IgD-negative memory B cell (primary cell): ENCODE measurements around the gene MID2. TPM values are rescaled to one million over a fixed set of nuclear protein-coding genes. Genes with fewer than 3 reads are reported as not detected.
"Not testable (repeated sequence)": the region's sequence is repeated elsewhere in the genome, so short reads cannot be mapped to it uniquely, and the experiment has no call there.

Experiments used
- H3K27ac Mint-ChIP-seq, 3 donors: one replicate each; pipeline ENCODE4 v1.8.0; 2020 to 2022; ENCODE audit warnings: mild to moderate bottlenecking in 3 of 3, mixed read lengths in 3 of 3, moderate library complexity in 1 of 3
- H3K27me3 Mint-ChIP-seq: one replicate; pipeline ENCODE4 v1.8.0; 2021; ENCODE audit warnings: mixed read lengths
- H3K36me3 Mint-ChIP-seq: one replicate; pipeline ENCODE4 v1.8.0; 2020; ENCODE audit warnings: mild to moderate bottlenecking, mixed read lengths
- H3K4me1 Mint-ChIP-seq, 3 donors: one replicate each; pipeline ENCODE4 v1.8.0; 2020 to 2022; ENCODE audit warnings: mixed read lengths in 3 of 3, mild to moderate bottlenecking in 1 of 3
- H3K4me3 Mint-ChIP-seq, 4 donors: one replicate each; pipeline ENCODE4 v1.8.0; 2020 to 2022; ENCODE audit warnings: mild to moderate bottlenecking in 4 of 4, mixed read lengths in 4 of 4, moderate library complexity in 3 of 4
- H3K9me3 Mint-ChIP-seq, 3 donors: one replicate each; pipeline ENCODE4 v1.8.0; 2020 to 2021; ENCODE audit warnings: mixed read lengths in 3 of 3, mild to moderate bottlenecking in 1 of 3
- polyA plus RNA-seq: library from polyadenylated mRNA; unstranded; fragments of 300-500 nt; fragmentation: Illumina TruSeq; gene quantifications from one replicate; pipeline ENCODE4 v1.2.3, GENCODE V29; 2021

Gene MID2
- polyA plus RNA-seq, 1 donor from 2014 or later, result 2.4 TPM

DNA sequence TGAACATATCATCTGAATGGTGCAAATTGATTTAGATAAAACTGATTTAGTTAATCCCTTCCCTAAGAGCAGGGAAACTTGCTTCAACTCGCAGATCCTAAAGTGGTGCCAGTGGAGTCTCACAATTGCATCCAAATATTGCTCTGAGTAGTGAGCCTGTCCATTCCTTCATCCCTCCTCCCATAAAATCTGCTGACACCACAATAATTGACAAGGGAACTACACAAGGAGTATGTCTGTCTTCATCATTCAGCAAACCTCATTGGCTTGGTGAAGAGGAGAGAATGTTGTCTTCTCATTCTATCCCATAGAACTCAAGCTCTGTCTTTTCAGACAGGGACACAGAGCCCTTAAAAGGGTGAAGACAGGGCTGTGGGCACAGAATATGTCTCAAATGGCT, 4.2 kb downstream of the MID2 start:
- Mint-ChIP-seq H3K9me3 (no peaks in the 10 kb centered on the region), H3K4me3 (peak overlapping the region in 1 of 4 donors; percentile 19), H3K36me3 (no peaks in the 10 kb centered on the region), H3K27ac (no peak overlapping the region), H3K27me3 (no peaks in the 10 kb centered on the region), H3K4me1 (peaks cover 5 to 12% (median 10%) of the 10 kb centered on the region in 3 donors)

DNA sequence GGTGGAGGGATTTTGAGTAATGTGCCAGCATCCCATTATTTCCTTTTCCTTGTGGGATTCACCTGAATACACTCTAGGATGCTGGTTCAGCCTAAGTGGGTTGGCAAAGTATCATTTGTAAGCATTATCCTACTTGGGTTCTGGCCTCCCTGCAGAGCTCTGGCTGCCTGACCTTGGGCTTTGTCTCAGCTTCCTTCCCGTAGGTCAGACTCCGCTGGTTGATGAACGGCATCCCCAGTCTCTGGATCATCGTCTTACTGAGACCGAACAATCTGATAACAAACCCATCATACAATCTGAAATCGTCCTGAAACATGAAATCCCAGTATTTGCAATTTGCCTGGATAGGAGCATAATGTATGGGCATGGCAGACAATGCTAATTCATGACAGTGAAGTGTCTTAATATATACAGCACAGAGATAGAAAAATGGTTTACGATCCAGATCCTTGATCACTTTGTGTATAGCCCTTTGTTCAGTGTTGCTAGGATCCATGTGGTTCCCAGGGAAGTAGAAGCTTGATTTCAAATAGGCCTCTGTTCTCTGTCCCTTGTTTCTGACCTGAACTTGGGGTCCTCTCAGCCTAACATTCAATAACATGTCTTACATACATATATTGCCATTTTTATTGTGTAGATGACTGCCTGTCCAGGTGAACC, 5.5 kb downstream of the MID2 start:
- Mint-ChIP-seq H3K27me3 (peaks cover 3% of the 10 kb centered on the region), H3K4me1 (peaks cover 5 to 9% (median 6%) of the 10 kb centered on the region in 3 donors)

GRCh38 chrX:107834275-107835201, 8.9 kb downstream of the MID2 start:
- H3K4me3 Mint-ChIP-seq, result no peak overlapping the region
- H3K27me3 Mint-ChIP-seq, result peaks cover 3% of the 10 kb centered on the region

More for the DNA sequence above, 5.5 kb downstream of the MID2 start:
- H3K4me3 Mint-ChIP-seq, result no peak overlapping the region
- no peaks in the 10 kb centered on the region for H3K36me3 Mint-ChIP-seq
- no peaks in the 10 kb centered on the region for H3K9me3 Mint-ChIP-seq
- H3K27ac Mint-ChIP-seq, result no peak overlapping the region

GRCh38 chrX:107836958-107837357, 11.3 kb downstream of the MID2 start:
- no peak overlapping the region for H3K27ac Mint-ChIP-seq
- peaks cover 3% of the 10 kb centered on the region for H3K27me3 Mint-ChIP-seq
- peaks cover 2% of the 10 kb centered on the region for H3K36me3 Mint-ChIP-seq
- no peaks in the 10 kb centered on the region for H3K9me3 Mint-ChIP-seq
- no peaks in the 10 kb centered on the region for H3K4me1 Mint-ChIP-seq
- H3K4me3 Mint-ChIP-seq, result no peak overlapping the region

More at GRCh38 chrX:107834275-107835201, 8.9 kb downstream of the MID2 start:
- no peaks in the 10 kb centered on the region for H3K36me3 Mint-ChIP-seq
- no peaks in the 10 kb centered on the region for H3K4me1 Mint-ChIP-seq
- no peak overlapping the region for H3K27ac Mint-ChIP-seq
- no peaks in the 10 kb centered on the region for H3K9me3 Mint-ChIP-seq

GRCh38 chrX:107840971-107841370, 15.3 kb downstream of the MID2 start:
- no peak overlapping the region for H3K27ac Mint-ChIP-seq
- H3K36me3 Mint-ChIP-seq, result peaks cover 2% of the 10 kb centered on the region
- no peak overlapping the region for H3K4me3 Mint-ChIP-seq
- H3K4me1 Mint-ChIP-seq, result no peaks in the 10 kb centered on the region
- no peaks in the 10 kb centered on the region for H3K9me3 Mint-ChIP-seq
- H3K27me3 Mint-ChIP-seq, result no peaks in the 10 kb centered on the region

DNA sequence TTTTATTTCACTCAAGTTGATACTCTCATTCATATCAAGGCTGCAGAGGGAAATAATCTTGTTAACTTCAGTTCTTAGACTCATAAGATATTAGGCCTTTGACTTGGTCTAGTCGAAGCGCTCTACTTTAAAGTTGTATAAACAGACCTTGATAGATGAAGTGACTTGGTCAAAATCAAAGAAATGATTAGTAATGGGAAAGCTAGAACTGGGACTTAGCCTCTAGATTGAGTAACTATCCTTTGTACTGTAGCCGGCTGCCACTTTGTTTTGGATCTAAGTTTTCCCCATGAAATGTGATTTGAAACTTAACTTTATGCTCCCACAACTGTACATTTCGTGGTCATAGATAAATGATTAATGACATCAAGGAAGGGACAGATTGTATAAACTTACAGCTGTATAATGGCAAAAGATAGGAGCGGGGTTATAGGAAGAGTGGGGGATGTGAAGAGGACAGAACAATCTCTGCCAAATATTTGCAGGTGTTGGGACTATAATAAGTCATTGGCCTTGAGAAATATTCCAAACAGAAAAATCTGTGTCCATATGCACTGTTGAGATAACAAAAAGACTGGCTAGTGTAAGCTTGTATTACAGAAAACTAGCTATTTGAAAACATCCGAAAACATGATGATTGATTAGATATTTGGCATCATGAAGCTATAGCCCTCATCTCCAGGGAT, 17.2 kb downstream of the MID2 start:
- Mint-ChIP-seq H3K27me3 (no peaks in the 10 kb centered on the region), H3K27ac (no peak overlapping the region), H3K9me3 (no peaks in the 10 kb centered on the region), H3K4me3 (no peak overlapping the region), H3K4me1 (no peaks in the 10 kb centered on the region), H3K36me3 (peaks cover 2% of the 10 kb centered on the region)

DNA sequence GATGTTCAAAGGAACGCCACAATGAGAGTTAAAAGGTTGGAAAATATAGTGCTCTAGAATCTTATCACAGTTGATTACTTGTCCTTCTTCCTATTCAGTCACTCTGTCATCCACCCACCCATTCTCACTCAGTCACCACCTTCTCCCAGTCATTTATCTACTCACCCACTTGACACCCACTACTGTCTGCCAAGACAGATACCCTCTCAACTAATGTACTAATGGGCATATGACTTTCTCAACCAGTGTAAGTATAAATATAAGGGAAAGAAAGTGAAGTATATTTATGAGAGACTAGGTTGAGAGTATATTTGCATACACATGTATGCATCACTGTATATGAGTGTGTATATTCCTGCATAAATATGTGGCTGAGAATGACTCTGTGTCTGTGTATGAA, 20.0 kb downstream of the MID2 start:
- H3K27ac Mint-ChIP-seq, result no peak overlapping the region
- peaks cover 2% of the 10 kb centered on the region for H3K36me3 Mint-ChIP-seq
- H3K4me3 Mint-ChIP-seq, result no peak overlapping the region
- H3K4me1 Mint-ChIP-seq, result no peaks in the 10 kb centered on the region
- H3K27me3 Mint-ChIP-seq, result no peaks in the 10 kb centered on the region
- H3K9me3 Mint-ChIP-seq, result no peaks in the 10 kb centered on the region

- H3K27me3 Mint-ChIP-seq, result no peaks in the 10 kb centered on the region
- no peak overlapping the region for H3K27ac Mint-ChIP-seq
- no peak overlapping the region for H3K4me3 Mint-ChIP-seq
- no peaks in the 10 kb centered on the region for H3K9me3 Mint-ChIP-seq
- peaks cover 0 to 3% (median 2%) of the 10 kb centered on the region in 3 donors for H3K4me1 Mint-ChIP-seq
- no peaks in the 10 kb centered on the region for H3K36me3 Mint-ChIP-seq
These were observed 22.9 kb downstream of the MID2 start for GRCh38 chrX:107848591-107848990.

GRCh38 chrX:107849747-107850421, 24.2 kb downstream of the MID2 start:
- Mint-ChIP-seq H3K4me1 (peaks cover 0 to 3% (median 2%) of the 10 kb centered on the region in 3 donors), H3K27ac (no peak overlapping the region), H3K4me3 (no peak overlapping the region), H3K27me3 (no peaks in the 10 kb centered on the region), H3K9me3 (no peaks in the 10 kb centered on the region), H3K36me3 (no peaks in the 10 kb centered on the region)

DNA sequence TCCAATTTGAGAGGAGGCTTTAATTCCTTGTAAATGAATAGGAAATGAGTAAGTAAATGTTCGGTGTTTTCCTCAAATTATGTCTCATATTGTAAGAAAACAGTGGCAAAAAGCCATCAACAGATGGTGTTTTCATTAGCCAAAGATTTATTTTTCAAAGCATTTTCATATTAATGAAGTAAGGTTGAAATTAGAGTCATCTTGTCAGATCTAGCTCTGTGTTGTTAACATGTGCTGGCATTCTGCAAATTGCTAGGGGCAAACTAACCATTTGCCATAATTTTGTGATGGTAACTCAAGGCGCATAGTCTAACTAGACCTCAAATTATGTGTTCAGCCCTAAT, 24.7 kb downstream of the MID2 start:
- Mint-ChIP-seq H3K4me3 (no peak overlapping the region), H3K36me3 (no peaks in the 10 kb centered on the region), H3K4me1 (peaks cover 0 to 3% (median 2%) of the 10 kb centered on the region in 3 donors)

GRCh38 chrX:107851215-107851614, 25.5 kb downstream of the MID2 start:
- H3K4me1 Mint-ChIP-seq, result peaks cover 0 to 3% (median 2%) of the 10 kb centered on the region in 3 donors
- H3K9me3 Mint-ChIP-seq, result no peaks in the 10 kb centered on the region
- no peak overlapping the region for H3K27ac Mint-ChIP-seq

More for the DNA sequence above, 24.7 kb downstream of the MID2 start:
- no peak overlapping the region for H3K27ac Mint-ChIP-seq
- no peaks in the 10 kb centered on the region for H3K27me3 Mint-ChIP-seq
- no peaks in the 10 kb centered on the region for H3K9me3 Mint-ChIP-seq

DNA sequence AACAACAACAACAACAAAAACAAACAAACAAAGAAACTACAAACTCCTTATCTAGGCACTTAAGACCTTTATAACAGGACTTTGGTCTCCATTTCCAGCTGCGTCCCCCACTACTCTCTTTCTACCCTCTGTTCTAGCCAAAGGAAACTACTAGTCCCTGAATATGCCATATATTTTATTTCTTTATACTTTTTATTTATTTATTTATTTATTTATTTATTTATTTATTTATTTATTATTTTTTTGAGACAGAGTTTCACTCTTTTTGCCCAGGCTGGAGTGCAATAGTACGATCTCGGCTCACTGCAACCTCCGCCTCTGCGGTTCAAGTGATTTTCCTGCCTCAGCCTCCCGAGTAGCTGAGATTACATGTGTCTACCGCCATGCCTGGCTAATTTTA, 26.0 kb downstream of the MID2 start:
- H3K27me3 Mint-ChIP-seq, H3K27ac Mint-ChIP-seq, H3K36me3 Mint-ChIP-seq, H3K9me3 Mint-ChIP-seq, H3K4me1 Mint-ChIP-seq, H3K4me3 Mint-ChIP-seq: not testable (repeated sequence)

More at GRCh38 chrX:107851215-107851614, 25.5 kb downstream of the MID2 start:
- Mint-ChIP-seq H3K36me3 (no peaks in the 10 kb centered on the region), H3K4me3 (no peak overlapping the region), H3K27me3 (no peaks in the 10 kb centered on the region)

DNA sequence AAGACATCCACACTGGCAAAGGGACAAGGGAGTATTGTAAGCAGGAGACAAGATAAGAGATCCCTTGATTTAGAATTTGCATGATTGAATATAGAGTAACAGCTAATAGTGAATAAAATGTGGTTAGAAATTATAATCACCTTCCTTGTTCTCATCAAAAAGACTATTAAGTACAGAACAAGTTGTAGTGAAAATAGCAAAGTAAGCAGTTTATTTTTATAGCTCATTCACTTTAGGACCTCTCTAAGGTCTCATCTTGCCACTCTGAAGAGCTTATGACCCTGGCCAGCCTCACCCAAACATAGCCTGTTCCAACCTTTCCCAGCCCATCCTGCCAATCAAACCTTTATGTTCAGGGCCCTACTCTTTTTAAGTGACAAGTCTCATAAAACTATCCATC, 30.6 kb downstream of the MID2 start:
- Mint-ChIP-seq H3K4me3 (no peak overlapping the region), H3K4me1 (peaks cover 0 to 3% (median 2%) of the 10 kb centered on the region in 3 donors), H3K27me3 (peaks cover 4% of the 10 kb centered on the region), H3K9me3 (no peaks in the 10 kb centered on the region), H3K36me3 (no peaks in the 10 kb centered on the region), H3K27ac (peak overlapping the region in 1 of 3 donors; percentile 6)

GRCh38 chrX:107857041-107857440, 31.4 kb downstream of the MID2 start:
- H3K27me3 Mint-ChIP-seq, H3K4me3 Mint-ChIP-seq, H3K9me3 Mint-ChIP-seq: not testable (repeated sequence)

GRCh38 chrX:107857837-107858236, 32.2 kb downstream of the MID2 start:
- peaks cover 4% of the 10 kb centered on the region for H3K27me3 Mint-ChIP-seq
- no peaks in the 10 kb centered on the region for H3K9me3 Mint-ChIP-seq
- no peaks in the 10 kb centered on the region for H3K36me3 Mint-ChIP-seq
- H3K27ac Mint-ChIP-seq, result no peak overlapping the region
- H3K4me3 Mint-ChIP-seq, result no peak overlapping the region
- no peaks in the 10 kb centered on the region for H3K4me1 Mint-ChIP-seq

More at GRCh38 chrX:107857041-107857440, 31.4 kb downstream of the MID2 start:
- not testable (repeated sequence) for H3K4me1 Mint-ChIP-seq, H3K36me3 Mint-ChIP-seq, H3K27ac Mint-ChIP-seq
